HepG2 (cell line): ENCODE data around the gene ARL15. TPM values are rescaled to one million over a fixed set of nuclear protein-coding genes. Genes with fewer than 3 reads are reported as not detected.

Experiments used
- AGO1 ChIP-seq: fragments of 200-400 bp; formaldehyde crosslinking; IDR thresholded peaks from 2 replicates; pipeline ENCODE4 v1.6.1; 2017; ENCODE audit warnings: mild to moderate bottlenecking, low read depth, low read length, moderate library complexity; ENCODE audit not compliant: poor library complexity, severe bottlenecking
- CREB1 ChIP-seq, 2 experiments: fragments of 450-650 bp in 1 of 2; IDR thresholded peaks; 2 replicates each; pipeline ENCODE4 v1.6.1; 2016 to 2017; ENCODE audit warnings: control low read depth in 1 of 2, mild to moderate bottlenecking in 1 of 2, missing compliant biosample characterization in 1 of 2, missing genetic modification characterization in 1 of 2
- GATAD2A ChIP-seq: IDR thresholded peaks from 2 replicates; pipeline ENCODE4 v1.6.1; 2016
- NFE2 ChIP-seq: sonication (generic); formaldehyde crosslinking; IDR thresholded peaks from 2 replicates; pipeline ENCODE4 v1.4.0; 2020; ENCODE audit warnings: missing genetic modification reagents
- TARDBP ChIP-seq: sonication (generic); formaldehyde crosslinking; IDR thresholded peaks from 2 replicates; pipeline ENCODE4 v1.8.0; 2022; ENCODE audit warnings: mild to moderate bottlenecking, missing genetic modification reagents
- ZNF256 ChIP-seq: sonication (generic); formaldehyde crosslinking; conservative IDR thresholded peaks from 2 replicates; pipeline ENCODE4 v1.4.0; 2020; ENCODE audit warnings: missing genetic modification reagents
- ZNF460 ChIP-seq: sonication (generic); formaldehyde crosslinking; IDR thresholded peaks from 2 replicates; pipeline ENCODE4 v1.5.1; 2020; ENCODE audit warnings: missing genetic modification reagents, mild to moderate bottlenecking, borderline replicate concordance
- ZNF468 ChIP-seq: sonication (generic); formaldehyde crosslinking; IDR thresholded peaks from 2 replicates; pipeline ENCODE4 v1.8.0; 2022; ENCODE audit warnings: mild to moderate bottlenecking, moderate library complexity, missing genetic modification reagents
- polyA plus RNA-seq, 8 experiments: library from polyadenylated mRNA; depleted of rRNA in 3 of 8; stranded (reverse) in 7 of 8; unstranded in 1 of 8; fragments of >200 nt; fragmentation: Illumina TruSeq in 4 of 8; extraction: Trizol in 4 of 8; gene quantifications; 2 replicates each; pipeline versions ENCODE4 v1.2.1 to v1.2.3, GENCODE V29; 2011 to 2016; ENCODE audit warnings: low read depth in 4 of 8, missing spikeins in 1 of 8, mixed read lengths in 1 of 8; ENCODE audit not compliant: insufficient read depth in 1 of 8
- total RNA-seq, 5 experiments: library from RNA; depleted of rRNA; stranded (reverse); fragments of >200 nt; fragmentation: Illumina TruSeq; extraction: Trizol; gene quantifications; 2 replicates each; pipeline ENCODE4 v1.2.3, GENCODE V29; 2016; ENCODE audit warnings: low read depth in 1 of 5
- TF ChIP-seq, protein P1 (sequence below): IDR thresholded peaks from 2 replicates; pipeline ENCODE4 v1.6.1; 2012; ENCODE audit warnings: low read depth, low read length, improper control_type of control experiment
- TF ChIP-seq, protein P2 (sequence below): IDR thresholded peaks from 2 replicates; pipeline ENCODE4 v1.6.1; 2016; ENCODE audit warnings: low read depth, missing genetic modification reagents, missing compliant biosample characterization
- TF ChIP-seq, protein P3 (sequence below): sonication (generic); formaldehyde crosslinking; IDR thresholded peaks from 2 replicates; pipeline ENCODE4 v1.4.0; 2020; ENCODE audit warnings: missing genetic modification reagents
- TF ChIP-seq, protein P4 (sequence below): IDR thresholded peaks from 2 replicates; pipeline ENCODE4 v1.6.1; 2016
- TF ChIP-seq, protein P5 (sequence below): sonication (generic); formaldehyde crosslinking; IDR thresholded peaks from 2 replicates; pipeline ENCODE4 v1.8.0; 2022; ENCODE audit warnings: missing genetic modification reagents, mild to moderate bottlenecking, borderline replicate concordance
- TF ChIP-seq, protein P6 (sequence below): sonication (generic); formaldehyde crosslinking; IDR thresholded peaks from 2 replicates; pipeline ENCODE4 v1.8.1; 2022; ENCODE audit warnings: low read depth, mild to moderate bottlenecking, missing genetic modification reagents

ARL15 gene
- total and polyA plus RNA-seq, 2 of the 13 experiments (the other 11 are each of a cell fraction or from before 2014, with no cell fraction given): 2.5 to 7.7 TPM

DNA sequence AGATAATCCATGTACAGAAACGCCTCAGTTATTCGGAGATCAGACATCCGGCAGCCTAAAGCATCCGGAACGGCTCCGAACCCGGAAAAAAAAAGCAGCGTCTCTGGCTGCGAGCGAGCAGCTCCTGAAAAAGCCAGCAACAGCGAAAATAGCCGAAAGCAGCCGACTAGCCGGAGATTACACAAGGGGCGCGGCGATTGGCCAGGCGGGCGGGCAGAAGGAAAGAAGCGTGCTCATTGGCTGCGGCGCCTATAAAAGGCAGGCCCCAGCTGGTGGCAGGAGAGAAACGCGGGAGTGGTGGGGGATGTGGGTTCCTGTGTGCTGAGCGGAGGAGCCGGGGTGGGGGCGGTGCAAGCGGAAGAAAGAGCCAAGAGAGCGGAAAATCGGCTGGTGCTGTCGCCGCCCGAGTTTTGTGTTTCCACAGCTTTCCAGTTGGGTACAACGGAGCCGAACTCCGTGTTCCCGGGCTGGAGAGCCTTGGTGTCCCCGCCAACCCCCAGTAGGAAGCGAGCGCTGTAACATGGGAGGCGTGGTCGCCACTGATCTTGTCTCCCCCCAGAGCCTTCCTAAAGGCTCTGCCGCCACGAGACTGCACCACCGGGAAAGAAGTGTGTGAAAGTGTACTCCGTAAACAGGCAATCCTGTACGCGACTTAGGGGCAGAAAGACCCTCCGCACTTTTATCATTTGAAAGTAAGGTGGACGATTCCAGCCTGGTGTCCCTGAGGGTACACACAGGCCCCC is at the start of gene ARL15 (continued):
- TF ChIP-seq TARDBP: no peak
- TF ChIP-seq, protein P1, sequence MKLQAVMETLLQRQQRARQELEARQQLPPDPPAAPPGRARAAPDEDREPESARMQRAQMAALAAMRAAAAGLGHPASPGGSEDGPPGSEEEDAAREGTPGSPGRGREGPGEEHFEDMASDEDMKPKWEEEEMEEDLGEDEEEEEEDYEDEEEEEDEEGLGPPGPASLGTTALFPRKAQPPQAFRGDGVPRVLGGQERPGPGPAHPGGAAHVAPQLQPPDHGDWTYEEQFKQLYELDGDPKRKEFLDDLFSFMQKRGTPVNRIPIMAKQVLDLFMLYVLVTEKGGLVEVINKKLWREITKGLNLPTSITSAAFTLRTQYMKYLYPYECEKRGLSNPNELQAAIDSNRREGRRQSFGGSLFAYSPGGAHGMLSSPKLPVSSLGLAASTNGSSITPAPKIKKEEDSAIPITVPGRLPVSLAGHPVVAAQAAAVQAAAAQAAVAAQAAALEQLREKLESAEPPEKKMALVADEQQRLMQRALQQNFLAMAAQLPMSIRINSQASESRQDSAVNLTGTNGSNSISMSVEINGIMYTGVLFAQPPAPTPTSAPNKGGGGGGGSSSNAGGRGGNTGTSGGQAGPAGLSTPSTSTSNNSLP: no peak
- TF ChIP-seq, protein P2, sequence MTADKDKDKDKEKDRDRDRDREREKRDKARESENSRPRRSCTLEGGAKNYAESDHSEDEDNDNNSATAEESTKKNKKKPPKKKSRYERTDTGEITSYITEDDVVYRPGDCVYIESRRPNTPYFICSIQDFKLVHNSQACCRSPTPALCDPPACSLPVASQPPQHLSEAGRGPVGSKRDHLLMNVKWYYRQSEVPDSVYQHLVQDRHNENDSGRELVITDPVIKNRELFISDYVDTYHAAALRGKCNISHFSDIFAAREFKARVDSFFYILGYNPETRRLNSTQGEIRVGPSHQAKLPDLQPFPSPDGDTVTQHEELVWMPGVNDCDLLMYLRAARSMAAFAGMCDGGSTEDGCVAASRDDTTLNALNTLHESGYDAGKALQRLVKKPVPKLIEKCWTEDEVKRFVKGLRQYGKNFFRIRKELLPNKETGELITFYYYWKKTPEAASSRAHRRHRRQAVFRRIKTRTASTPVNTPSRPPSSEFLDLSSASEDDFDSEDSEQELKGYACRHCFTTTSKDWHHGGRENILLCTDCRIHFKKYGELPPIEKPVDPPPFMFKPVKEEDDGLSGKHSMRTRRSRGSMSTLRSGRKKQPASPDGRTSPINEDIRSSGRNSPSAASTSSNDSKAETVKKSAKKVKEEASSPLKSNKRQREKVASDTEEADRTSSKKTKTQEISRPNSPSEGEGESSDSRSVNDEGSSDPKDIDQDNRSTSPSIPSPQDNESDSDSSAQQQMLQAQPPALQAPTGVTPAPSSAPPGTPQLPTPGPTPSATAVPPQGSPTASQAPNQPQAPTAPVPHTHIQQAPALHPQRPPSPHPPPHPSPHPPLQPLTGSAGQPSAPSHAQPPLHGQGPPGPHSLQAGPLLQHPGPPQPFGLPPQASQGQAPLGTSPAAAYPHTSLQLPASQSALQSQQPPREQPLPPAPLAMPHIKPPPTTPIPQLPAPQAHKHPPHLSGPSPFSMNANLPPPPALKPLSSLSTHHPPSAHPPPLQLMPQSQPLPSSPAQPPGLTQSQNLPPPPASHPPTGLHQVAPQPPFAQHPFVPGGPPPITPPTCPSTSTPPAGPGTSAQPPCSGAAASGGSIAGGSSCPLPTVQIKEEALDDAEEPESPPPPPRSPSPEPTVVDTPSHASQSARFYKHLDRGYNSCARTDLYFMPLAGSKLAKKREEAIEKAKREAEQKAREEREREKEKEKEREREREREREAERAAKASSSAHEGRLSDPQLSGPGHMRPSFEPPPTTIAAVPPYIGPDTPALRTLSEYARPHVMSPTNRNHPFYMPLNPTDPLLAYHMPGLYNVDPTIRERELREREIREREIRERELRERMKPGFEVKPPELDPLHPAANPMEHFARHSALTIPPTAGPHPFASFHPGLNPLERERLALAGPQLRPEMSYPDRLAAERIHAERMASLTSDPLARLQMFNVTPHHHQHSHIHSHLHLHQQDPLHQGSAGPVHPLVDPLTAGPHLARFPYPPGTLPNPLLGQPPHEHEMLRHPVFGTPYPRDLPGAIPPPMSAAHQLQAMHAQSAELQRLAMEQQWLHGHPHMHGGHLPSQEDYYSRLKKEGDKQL (CRISPR knock-in tag): no peak
- TF ChIP-seq, protein P3, sequence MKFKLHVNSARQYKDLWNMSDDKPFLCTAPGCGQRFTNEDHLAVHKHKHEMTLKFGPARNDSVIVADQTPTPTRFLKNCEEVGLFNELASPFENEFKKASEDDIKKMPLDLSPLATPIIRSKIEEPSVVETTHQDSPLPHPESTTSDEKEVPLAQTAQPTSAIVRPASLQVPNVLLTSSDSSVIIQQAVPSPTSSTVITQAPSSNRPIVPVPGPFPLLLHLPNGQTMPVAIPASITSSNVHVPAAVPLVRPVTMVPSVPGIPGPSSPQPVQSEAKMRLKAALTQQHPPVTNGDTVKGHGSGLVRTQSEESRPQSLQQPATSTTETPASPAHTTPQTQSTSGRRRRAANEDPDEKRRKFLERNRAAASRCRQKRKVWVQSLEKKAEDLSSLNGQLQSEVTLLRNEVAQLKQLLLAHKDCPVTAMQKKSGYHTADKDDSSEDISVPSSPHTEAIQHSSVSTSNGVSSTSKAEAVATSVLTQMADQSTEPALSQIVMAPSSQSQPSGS (CRISPR knock-in tag): no peak
- TF ChIP-seq, protein P4, sequence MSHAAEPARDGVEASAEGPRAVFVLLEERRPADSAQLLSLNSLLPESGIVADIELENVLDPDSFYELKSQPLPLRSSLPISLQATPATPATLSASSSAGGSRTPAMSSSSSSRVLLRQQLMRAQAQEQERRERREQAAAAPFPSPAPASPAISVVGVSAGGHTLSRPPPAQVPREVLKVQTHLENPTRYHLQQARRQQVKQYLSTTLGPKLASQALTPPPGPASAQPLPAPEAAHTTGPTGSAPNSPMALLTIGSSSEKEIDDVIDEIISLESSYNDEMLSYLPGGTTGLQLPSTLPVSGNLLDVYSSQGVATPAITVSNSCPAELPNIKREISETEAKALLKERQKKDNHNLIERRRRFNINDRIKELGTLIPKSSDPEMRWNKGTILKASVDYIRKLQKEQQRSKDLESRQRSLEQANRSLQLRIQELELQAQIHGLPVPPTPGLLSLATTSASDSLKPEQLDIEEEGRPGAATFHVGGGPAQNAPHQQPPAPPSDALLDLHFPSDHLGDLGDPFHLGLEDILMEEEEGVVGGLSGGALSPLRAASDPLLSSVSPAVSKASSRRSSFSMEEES: no peak
- TF ChIP-seq NFE2 (CRISPR knock-in tag): no peak
- no peak for TF ChIP-seq ZNF460 (CRISPR knock-in tag)
- no peak for TF ChIP-seq CREB1 (IDR thresholded peaks at IDR 0.05)
- 0 out of 2 replicates have a peak, but pooled peaks have one; percentile 39 for TF ChIP-seq CREB1 (CRISPR knock-in tag; IDR thresholded peaks at IDR 0.05)
- TF ChIP-seq AGO1: peak; percentile 60
- TF ChIP-seq GATAD2A (CRISPR knock-in tag): no peak
- no peak for TF ChIP-seq ZNF468 (CRISPR knock-in tag)
- TF ChIP-seq, protein P5, sequence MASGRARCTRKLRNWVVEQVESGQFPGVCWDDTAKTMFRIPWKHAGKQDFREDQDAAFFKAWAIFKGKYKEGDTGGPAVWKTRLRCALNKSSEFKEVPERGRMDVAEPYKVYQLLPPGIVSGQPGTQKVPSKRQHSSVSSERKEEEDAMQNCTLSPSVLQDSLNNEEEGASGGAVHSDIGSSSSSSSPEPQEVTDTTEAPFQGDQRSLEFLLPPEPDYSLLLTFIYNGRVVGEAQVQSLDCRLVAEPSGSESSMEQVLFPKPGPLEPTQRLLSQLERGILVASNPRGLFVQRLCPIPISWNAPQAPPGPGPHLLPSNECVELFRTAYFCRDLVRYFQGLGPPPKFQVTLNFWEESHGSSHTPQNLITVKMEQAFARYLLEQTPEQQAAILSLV (CRISPR knock-in tag): no peak
- TF ChIP-seq, protein P6, sequence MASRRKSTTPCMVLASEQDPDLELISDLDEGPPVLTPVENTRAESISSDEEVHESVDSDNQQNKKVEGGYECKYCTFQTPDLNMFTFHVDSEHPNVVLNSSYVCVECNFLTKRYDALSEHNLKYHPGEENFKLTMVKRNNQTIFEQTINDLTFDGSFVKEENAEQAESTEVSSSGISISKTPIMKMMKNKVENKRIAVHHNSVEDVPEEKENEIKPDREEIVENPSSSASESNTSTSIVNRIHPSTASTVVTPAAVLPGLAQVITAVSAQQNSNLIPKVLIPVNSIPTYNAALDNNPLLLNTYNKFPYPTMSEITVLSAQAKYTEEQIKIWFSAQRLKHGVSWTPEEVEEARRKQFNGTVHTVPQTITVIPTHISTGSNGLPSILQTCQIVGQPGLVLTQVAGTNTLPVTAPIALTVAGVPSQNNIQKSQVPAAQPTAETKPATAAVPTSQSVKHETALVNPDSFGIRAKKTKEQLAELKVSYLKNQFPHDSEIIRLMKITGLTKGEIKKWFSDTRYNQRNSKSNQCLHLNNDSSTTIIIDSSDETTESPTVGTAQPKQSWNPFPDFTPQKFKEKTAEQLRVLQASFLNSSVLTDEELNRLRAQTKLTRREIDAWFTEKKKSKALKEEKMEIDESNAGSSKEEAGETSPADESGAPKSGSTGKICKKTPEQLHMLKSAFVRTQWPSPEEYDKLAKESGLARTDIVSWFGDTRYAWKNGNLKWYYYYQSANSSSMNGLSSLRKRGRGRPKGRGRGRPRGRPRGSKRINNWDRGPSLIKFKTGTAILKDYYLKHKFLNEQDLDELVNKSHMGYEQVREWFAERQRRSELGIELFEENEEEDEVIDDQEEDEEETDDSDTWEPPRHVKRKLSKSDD (CRISPR knock-in tag): no peak
- TF ChIP-seq ZNF256 (CRISPR knock-in tag): no peak
